GM19351 (cell line): ENCODE results near the gene FAM168A.

ENCODE experiments used
- ATAC-seq: cut with Tn5 transposase; IDR thresholded peaks from one replicate; pipeline ENCODE4 v1.9.1; 2021; ENCODE audit warnings: mild to moderate bottlenecking, moderate library complexity; ENCODE audit not compliant: unreplicated experiment

FAM168A gene

DNA sequence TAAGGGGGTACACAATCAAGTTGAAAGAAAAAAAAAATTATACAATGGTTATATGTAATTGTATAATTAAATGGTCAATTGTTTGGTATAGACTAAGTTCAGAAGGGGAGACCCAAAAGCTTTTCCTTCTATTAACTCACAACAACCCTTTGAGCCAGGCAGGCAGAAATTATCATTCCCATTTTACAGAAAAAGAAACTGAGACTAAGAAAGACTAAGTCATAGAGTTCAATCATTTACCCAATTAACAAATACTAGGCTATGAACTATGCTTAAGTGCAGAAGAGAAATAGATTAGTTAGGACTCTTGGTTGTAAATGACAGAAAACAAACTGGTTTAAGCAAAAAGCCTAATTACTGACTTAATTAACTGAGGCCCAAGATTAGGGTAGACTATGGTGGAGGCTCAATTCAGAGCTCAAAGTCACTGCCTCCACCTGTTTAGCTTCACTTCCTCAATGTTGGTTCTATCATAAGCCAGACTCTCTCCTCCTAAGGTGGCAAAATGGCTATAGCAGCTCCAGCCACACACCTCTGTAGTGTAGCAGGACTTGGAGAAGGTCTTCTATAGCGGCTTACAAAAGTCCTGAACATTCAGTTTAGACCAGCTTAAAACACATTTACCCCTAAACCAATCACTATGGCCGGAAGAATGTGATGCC lies 34.2 kb downstream of the FAM168A start:
- no peak for ATAC-seq

DNA sequence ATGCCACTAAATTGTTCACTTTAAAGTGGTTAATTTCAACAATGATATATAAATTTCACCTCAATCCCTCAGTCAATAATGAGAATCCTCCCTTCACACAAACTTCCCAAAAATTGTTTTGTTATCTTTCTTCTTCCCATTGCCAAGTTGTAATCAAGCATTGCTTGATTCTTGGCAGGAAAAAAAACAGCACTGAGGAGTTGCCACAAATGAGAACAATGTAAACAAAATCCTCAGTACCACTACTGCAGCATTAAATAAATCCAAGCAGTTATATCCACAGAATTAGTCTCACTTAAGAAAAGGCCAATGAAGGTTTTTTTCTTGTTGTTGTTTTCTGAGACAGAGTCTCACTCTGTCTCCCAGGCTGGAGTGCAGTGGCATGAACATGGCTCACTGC lies 38.2 kb downstream of the FAM168A start:
- no peak for ATAC-seq

DNA sequence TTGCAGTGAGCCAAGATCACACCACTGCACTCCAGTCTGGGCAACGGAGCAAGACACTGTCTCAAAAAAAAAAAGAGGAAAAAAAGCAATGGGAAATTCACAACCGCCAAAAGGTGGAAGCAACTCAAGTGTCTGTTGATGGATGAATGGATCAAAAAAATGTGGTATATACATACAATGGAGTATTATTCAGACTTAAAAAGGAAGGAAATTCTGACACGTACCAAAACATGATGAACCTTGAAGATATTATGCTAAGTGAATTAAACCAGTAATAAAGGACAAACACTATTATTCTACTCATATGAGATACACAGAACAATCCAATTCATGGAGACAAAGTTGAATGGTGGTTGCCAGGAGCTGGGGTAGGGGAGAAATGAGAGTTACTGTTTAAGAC lies 40.9 kb downstream of the FAM168A start:
- ATAC-seq: no peak

DNA sequence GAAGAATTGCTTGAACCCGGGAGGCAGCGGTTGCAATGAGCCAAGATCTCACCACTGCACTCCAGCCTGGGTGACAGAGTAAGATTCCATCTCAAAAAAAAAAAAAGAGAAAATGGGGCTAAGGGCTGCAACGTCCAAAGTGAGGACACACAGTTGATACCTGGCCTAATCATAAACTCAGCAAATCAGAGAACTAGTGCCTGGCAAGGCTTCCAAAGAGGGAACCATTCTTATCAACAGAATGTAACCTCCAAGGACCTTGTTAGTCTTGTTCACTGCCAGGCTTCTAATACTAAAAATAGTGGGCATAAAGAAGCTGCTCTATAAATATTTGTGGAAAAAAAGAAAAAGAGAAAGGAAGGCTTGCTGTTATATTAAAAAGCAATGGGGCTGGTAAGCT lies 42.3 kb downstream of the FAM168A start:
- no peak for ATAC-seq

DNA sequence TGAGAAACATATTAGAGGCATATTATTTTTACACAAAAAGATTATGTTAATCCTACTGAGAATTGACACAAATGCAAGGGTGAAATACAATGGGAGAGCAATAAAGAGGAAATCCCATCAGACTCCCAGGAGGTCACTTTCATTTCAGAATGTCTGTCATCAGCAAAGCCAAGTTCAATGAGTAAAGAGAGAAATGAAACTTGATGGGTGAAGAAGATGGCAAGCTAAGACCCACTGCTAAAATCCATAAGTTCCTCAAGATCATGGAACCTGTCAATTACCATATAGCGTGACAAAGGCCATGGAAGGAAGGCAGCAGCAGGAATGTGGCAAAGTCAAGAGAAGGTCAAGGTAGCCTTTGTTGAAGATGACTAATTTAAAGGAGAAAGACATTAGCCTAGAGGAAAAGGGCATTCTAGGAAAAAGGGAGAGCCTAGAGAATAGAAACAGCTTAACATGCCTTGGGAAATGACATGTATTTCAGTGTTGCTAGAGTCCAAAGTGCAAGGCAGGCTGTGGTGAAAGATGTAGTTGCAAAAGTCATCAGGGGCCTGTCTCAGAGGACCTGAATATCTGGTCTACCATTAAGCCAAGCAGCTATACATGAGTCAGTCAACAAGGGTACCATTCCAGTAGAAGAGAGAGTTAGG lies 43.1 kb downstream of the FAM168A start:
- ATAC-seq: no peak

DNA sequence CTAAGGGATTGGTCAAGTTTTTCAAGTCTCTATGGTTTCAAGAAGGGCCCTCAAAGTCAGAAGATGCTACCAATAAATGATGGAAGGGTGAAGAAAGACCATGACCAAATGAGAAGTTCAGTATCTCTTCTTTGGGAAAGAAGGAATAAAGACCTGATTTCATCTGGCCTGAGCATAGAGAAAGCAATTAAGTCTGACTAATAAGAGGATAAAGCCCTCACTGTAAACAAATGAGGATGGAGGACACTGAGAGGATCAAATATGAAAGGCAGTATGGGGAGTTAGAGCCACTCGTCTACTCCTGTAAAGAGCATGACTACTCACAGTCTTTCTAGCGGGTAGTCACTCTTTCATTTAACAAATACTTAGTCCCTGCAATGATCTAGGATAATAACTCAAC lies 44.6 kb downstream of the FAM168A start:
- ATAC-seq: no peak

DNA sequence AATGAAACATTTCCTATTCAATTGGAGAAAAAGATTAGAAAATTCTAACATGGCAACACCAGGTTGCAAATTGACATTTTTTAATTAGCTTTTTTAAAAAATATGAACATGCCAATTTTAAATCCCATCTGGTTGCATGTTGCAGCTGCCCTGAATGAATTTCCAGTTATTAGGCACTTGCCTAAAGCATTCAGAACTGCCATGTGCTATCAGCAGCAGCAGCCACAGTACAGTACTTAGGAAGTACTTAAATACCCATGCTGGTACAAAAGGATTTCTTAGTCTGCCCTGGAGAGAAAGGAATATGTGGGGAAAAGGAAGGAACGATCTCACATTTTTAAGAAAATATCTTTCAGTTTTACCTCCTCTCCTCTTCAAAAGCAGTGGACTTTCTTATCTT lies 46.2 kb downstream of the FAM168A start:
- ATAC-seq: no peak

DNA sequence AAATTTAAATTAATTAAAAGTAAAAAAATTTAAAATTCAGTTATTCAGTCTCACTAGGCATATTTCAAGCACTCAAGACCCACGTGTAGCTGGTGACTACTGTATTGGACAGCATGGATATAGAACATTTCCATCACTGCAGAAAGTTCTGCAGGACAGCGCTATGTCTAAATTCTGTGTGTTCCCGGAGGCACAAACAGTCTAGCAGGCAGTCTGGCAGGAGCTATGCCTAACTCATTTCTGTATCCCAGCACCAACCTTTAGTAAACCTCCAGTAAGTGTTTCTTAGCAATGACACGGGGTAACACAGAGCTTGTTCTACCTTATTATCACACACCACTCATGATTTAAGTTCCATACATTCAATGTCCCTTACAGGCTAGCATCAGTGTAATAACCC lies 48.5 kb downstream of the FAM168A start:
- ATAC-seq: no peak

DNA sequence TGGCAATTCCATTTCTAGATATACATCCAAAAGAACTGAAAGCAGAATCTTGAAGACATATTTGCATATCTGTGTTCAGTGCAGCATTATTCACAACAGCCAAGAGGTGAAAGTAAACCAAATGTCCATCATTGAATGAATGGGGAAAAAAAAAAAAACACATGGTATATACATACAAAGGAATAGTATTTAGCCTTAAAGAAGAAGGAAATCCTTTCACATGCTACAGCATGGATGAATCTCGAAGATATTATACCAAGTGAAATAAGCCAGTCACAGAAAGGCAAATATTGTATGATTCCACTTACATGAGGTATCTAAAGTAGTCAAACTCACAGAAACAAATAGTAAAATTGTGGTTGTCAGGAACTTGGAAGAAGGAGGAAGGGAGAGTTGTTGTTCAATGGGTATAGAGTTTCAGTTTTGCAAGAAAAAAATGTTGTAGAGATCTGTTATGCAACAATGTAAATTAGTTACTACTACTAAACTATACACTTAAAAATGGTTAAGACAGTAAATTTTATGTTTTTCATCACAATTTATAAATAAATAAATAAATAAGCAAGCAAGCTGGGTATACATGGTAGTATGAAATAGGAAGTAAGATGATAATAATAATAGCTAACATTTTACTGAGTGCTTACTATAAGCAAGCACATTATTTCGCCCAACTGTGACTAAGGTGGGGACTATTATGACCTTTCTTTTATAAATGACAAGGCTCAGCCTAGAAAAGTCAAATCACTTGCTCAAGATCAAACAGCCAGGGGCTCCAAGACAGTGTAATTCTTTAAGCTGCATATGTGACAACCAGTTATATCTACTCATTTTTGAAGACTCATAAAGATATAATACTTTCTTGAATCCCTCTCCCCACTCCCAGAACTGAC lies 50.0 kb downstream of the FAM168A start:
- ATAC-seq: no peak

DNA sequence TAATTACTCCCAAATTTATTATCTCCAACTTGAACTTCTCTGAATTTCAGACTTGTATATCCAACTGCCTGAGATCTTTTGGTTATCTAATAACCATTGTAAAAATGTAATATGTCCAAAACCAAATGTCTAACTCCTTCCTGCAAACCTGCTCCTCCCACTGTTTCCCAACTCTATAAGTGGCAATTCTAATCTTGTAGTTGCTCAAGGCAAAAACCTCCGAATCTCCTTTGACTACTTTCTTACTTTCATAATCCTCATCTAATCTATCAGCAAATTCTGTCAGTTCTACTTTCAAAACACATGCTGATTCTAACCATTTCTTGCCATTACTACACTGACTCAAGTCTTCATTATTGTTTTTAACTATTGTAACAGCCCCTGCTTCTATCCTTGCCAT lies 55.7 kb downstream of the FAM168A start:
- no peak for ATAC-seq

DNA sequence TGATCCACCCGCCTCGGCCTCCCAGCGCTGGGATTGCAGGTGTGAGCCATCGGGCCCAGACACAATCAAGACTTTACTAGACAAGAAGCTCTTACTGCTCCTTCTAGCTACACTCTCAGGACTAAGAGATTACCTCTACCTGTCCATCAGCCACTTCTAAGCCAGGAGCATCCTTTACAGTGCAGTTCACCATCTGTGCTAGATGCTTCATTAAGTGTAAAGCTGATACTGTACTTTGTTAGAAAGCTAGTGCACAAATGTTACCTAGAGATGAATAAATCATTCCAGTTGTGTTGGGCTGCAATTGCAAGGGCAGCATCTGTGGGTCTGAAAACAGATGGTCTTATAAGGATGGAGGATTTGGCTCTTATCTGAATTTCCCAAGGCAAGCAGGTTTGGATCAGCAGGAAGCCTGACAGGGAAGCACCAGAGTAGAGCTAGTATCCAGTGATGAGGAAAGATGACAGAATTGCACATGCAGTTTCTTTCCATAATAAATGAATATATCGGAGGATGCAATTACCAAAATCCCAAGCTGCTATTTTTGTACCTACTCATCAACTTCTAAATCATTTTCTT lies 58.3 kb downstream of the FAM168A start:
- no peak for ATAC-seq

DNA sequence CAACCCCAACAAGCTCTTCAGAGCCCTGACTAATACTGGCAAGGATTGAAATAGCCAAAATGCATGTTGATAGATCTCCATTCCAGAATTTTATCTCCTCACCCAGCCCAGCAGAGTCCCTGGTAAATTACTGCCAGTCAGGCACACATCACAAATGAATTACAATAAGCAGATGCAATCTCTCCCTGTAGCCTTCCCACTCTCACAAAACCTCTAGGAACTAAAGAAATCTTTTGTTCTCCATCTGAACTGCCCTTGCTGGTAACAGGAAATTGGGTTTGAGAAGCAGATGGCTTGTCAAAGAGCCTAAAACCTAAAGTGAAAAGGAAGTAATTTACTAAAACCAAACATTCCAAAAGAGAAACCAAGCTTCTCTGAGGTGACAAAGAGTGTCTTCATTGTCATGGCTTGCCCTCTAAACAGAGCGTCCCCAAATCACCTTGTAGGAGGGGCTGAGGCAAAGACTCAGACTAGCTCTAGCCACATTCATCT lies 59.5 kb downstream of the FAM168A start:
- peak; percentile 64 for ATAC-seq

DNA sequence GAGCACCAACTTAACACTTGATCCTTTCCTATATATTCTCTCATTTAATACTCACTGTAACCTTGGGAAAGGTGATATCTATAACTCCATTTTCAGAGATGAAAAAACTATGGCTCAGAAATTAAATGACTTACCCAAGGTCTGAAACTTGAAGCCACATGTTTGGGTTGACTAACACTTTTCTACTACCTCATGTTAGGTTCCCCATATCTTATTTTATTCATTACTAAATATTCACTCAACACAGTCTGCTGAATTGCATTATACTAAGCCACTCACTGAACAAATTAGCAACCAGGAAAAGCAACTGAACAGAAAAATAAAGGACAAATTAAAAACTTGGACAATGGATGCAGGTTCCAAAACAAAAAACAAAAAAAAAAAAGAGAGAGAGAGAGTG lies 59.9 kb downstream of the FAM168A start:
- ATAC-seq: no peak

DNA sequence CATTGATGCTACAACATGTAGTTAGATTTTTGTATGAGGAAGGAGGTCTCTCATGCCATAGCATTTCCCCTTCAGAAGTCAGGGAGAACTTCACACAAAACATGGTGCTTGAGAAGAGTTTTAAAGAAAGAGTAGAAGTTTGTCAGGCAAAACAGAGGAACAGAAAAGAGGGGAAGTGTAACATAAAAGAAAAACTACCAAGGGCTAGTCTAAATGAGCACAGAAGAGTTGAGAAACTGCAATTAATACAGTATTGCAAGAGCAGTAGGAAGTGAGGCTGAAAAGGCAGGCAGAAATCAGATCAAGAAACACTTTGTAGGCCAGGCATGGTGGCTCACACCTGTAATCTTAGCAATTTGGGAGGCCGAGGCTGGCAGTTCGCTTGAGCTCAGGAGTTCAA lies 61.0 kb downstream of the FAM168A start:
- no peak for ATAC-seq

DNA sequence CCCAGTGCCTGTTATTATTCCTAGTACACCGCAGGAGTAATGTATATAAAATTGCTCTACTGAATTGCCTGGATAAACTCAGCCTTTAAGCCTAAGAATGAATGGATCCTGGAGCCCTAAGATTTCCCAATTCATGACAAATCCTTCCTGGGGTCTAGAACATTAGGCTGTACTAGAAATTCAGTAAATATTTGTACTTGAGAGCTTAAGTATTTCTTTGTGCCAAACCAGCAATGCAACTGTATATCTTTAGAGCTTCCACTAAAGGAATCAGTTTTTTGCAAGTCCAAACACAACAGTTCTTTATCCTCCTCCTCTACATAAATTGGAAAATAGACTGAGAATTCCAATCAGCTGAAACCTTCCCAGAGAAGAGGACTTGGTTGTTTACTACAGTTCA lies 65.6 kb downstream of the FAM168A start:
- no peak for ATAC-seq

DNA sequence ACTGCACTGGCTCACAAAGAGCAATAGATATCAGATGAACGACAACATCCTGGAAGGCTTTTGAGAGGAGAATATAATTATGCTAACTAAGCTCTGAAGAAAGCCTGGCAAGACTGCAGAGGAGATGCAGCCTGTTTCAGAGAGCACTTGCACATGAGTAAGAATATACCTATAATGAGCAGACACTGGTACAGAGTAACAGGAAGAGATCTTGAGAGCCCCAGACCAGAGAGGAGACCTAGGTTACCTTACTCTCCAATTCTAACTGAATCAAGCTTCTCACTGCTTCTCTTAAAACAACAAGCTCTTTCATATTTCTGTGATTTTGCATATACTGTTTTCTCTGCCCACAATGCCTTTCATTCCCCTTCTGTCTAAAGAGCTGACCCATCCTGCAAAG lies 66.5 kb downstream of the FAM168A start:
- ATAC-seq: no peak

DNA sequence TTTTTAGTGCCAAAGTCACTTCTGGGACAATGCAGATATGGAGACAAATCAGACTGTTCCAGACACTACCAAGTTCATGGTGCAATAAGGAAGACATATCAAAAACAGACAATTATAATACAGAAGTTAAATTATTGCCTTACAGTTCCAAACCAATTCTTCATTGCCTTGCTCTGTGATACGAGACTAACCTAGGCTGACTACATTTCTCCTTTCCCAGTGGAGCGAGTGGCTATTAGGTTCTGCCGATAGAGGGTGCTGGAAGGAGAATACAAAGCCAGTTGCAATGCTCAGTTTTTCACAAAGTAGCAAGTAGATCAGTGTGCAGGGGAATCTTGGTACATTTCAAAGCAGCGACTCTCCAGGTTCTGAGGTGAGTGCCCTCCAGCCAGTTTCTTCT lies 67.8 kb downstream of the FAM168A start:
- ATAC-seq: no peak

DNA sequence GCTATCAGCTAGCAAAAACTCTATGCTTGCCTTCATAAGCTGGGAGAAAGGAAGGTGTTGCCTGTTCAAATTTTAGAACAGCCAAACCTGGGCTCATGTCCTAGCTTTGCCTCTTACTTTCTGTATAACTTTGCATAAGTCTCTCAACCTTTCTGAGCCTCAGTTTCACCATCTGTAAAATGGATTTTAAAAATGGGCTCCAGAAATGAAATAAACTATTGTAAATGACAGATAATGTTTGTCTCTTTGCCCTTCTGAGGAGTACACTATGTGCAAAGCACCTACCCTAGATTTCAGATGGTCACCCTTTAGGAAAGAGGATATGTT lies 68.7 kb downstream of the FAM168A start:
- ATAC-seq: no peak

DNA sequence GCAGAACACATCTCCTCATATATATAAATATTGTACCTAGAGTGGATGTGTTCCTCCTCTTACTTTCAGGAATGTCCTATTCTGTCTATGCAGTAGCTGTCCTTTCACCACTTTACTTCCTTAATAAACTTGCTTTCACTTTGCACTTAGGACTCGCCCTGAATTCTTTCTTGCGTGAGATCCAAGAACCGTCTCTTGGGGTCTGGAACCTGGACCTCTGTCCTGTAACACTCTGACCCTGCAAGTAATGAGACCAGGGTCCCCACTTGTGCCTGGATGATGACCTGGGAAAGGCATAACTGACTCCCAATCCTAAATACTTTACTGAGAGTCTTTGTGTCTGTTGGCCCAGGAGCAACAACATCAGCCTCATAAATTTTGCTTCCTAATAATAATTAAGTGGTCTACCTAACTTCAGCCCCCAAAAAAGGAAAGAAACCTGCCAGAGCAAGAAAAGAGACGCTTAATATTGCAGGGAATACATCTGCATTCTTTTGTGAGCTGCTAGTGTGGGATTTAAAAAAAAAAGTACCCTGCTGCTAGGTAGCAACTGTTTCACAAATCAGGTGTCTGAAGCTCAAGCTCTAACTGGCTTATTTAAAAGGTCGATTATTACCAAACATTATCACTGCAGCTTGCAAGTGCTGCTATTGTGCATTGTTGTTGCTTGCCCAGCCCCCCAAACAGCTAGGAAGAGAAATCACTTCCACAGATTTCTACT lies 69.3 kb downstream of the FAM168A start:
- ATAC-seq: no peak

DNA sequence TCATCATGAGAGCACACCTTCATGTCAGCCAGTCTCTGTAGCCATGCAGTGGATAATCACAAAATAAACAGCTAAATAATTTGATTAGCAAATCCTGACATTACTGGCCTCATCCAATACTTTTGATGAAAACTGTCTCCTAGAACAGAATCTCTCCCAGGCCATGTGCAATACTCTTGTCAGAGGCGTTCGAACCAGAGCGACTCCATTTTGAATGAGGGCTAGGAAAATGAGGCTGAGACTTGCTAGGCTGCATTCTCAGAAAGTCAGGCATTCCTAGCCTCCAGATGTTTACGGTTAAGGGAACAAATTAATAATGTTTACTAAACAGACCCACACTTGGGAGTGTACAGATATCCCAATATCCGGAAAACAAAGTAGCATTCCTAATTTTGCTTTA lies 69.9 kb downstream of the FAM168A start:
- no peak for ATAC-seq

DNA sequence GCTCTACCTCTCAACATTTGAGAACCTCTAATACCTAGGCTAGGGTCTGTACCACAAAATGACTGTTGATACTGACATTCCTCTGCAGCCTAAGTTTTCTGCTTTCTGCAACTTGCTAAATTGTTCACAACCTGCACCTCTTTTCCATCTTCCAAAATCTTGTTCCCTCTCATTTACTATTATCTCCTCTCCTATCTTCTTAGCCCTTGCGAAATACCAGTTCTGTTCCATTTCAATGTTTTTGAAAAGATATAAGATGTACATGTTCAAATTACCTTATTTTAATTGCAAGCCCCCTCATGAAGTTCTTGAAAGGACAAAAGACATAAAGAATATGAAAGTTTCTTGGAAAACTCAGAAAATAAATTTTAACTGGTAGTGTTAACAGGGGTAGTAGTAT lies 72.3 kb downstream of the FAM168A start:
- ATAC-seq: no peak
